HG03108 (cell line): ENCODE measurements around the gene RHOB.
"Not testable (repeated sequence)": the region's sequence is repeated elsewhere in the genome, so short reads cannot be mapped to it uniquely, and the experiment has no call there.

Experiments used
- ATAC-seq: cut with Tn5 transposase; IDR thresholded peaks from one replicate; pipeline ENCODE4 v1.9.1; 2021; ENCODE audit warnings: moderate library complexity; ENCODE audit not compliant: unreplicated experiment

RHOB gene

GRCh38 chr2:20488782-20489181, 41.9 kb downstream of the RHOB start:
- ATAC-seq = no peak

GRCh38 chr2:20490300-20491181, 43.7 kb downstream of the RHOB start:
- ATAC-seq = no peak

- no peak for ATAC-seq
These were observed 45.1 kb downstream of the RHOB start for GRCh38 chr2:20491739-20492531.

- ATAC-seq = not testable (repeated sequence)
These were observed 46.2 kb downstream of the RHOB start for GRCh38 chr2:20493095-20493494.

GRCh38 chr2:20494241-20494640, 47.4 kb downstream of the RHOB start:
- no peak for ATAC-seq

GRCh38 chr2:20496076-20496872, 49.4 kb downstream of the RHOB start:
- no peak for ATAC-seq

GRCh38 chr2:20496942-20497341, 50.1 kb downstream of the RHOB start:
- ATAC-seq = no peak
